ENCODE results near the gene TMEM156.

DNA sequence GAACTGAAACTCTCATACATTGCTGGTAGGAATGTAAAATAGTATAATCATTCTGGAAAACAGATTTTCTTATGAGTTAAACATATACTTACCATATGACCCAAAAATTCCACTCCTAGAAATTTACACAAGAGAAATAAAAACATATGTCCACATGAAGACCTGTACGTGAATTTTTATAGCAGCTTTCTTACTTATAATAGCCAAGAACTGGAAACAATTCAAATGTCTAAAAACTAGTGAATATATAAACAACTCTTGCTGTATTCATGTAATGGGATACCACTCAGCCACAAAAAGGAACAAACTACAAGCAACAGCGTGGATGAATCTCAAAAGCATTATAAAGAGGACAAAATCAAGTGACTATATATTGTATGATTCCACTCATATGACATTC is 27.5 kb downstream of the TMEM156 start:
- TF ChIP-seq, protein P1, sequence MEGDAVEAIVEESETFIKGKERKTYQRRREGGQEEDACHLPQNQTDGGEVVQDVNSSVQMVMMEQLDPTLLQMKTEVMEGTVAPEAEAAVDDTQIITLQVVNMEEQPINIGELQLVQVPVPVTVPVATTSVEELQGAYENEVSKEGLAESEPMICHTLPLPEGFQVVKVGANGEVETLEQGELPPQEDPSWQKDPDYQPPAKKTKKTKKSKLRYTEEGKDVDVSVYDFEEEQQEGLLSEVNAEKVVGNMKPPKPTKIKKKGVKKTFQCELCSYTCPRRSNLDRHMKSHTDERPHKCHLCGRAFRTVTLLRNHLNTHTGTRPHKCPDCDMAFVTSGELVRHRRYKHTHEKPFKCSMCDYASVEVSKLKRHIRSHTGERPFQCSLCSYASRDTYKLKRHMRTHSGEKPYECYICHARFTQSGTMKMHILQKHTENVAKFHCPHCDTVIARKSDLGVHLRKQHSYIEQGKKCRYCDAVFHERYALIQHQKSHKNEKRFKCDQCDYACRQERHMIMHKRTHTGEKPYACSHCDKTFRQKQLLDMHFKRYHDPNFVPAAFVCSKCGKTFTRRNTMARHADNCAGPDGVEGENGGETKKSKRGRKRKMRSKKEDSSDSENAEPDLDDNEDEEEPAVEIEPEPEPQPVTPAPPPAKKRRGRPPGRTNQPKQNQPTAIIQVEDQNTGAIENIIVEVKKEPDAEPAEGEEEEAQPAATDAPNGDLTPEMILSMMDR (IDR thresholded peaks at IDR 0.05), result no peak
- no peak for TF ChIP-seq EZH2 (IDR thresholded peaks at IDR 0.05)
